Liver (tissue), 9 donors: ENCODE data around the gene WDR27. TPM values are rescaled to one million over a fixed set of nuclear protein-coding genes. Genes with fewer than 3 reads are reported as not detected.

Experiments used
- DNase-seq: peaks from one replicate; pipeline ENCODE4 v3.0.0-alpha.2; 2017; ENCODE audit warnings: low spot score
- H3K27ac ChIP-seq, 2 donors: one replicate each; pipeline ENCODE4 v1.7.0; 2013; ENCODE audit warnings: inconsistent platforms in 2 of 2, low read length in 2 of 2, control low read depth in 1 of 2, low read depth in 1 of 2, mild to moderate bottlenecking in 1 of 2
- H3K27me3 ChIP-seq, 4 donors: one replicate each; pipeline versions ENCODE4 v1.6.1 to v1.7.0; 2013; ENCODE audit warnings: low read length in 3 of 4, inconsistent platforms in 1 of 4, mild to moderate bottlenecking in 1 of 4, moderate library complexity in 1 of 4; ENCODE audit not compliant: control insufficient read depth in 4 of 4, insufficient read depth in 4 of 4
- H3K36me3 ChIP-seq, 4 donors: one replicate each; pipeline versions ENCODE4 v1.6.1 to v1.7.0; 2013; ENCODE audit warnings: low read length in 3 of 4, mild to moderate bottlenecking in 3 of 4, low read depth in 1 of 4, moderate library complexity in 1 of 4; ENCODE audit not compliant: control insufficient read depth in 4 of 4, insufficient read depth in 3 of 4
- H3K4me1 ChIP-seq, 4 donors: one replicate each; pipeline versions ENCODE4 v1.6.1 to v1.7.0; 2013; ENCODE audit warnings: low read length in 3 of 4, mild to moderate bottlenecking in 3 of 4, moderate library complexity in 1 of 4; ENCODE audit not compliant: control insufficient read depth in 4 of 4, insufficient read depth in 4 of 4
- H3K4me3 ChIP-seq, 3 donors: one replicate each; pipeline versions ENCODE4 v1.6.1 to v1.7.0; 2013; ENCODE audit warnings: low read length in 3 of 3, control low read depth in 1 of 3, low read depth in 1 of 3, mild to moderate bottlenecking in 1 of 3
- H3K9ac ChIP-seq, 2 donors: one replicate each; pipeline ENCODE4 v1.7.0; 2013; ENCODE audit warnings: low read length in 2 of 2, mild to moderate bottlenecking in 2 of 2, moderate library complexity in 2 of 2, control low read depth in 1 of 2, low read depth in 1 of 2
- H3K9me3 ChIP-seq, 4 donors: one replicate each; pipeline versions ENCODE4 v1.6.1 to v1.7.0; 2013; ENCODE audit warnings: low read length in 3 of 4; ENCODE audit not compliant: control insufficient read depth in 4 of 4
- CTCF ChIP-seq: fragments of 150-350 bp; IDR thresholded peaks from 2 replicates; pipeline ENCODE4 v1.5.1; 2017; ENCODE audit warnings: improper control_type of control experiment, low read depth, low read length; ENCODE audit not compliant: missing input control
- GABPA ChIP-seq, 2 donors: IDR thresholded peaks in 1 of 2; conservative IDR thresholded peaks in 1 of 2; 2 replicates each; pipeline ENCODE4 v1.6.1; 2016; ENCODE audit warnings: antibody characterized with exemption in 2 of 2, mild to moderate bottlenecking in 1 of 2, moderate library complexity in 1 of 2
- HNF4A ChIP-seq, 2 donors: conservative IDR thresholded peaks; 2 replicates each; pipeline ENCODE4 v1.6.1; 2016; ENCODE audit warnings: antibody characterized with exemption in 2 of 2, mild to moderate bottlenecking in 2 of 2
- HNF4G ChIP-seq: IDR thresholded peaks from 2 replicates; pipeline ENCODE4 v1.6.1; 2016; ENCODE audit warnings: antibody characterized with exemption
- RAD21 ChIP-seq, 2 donors: IDR thresholded peaks; 2 replicates each; pipeline ENCODE4 v1.6.1; 2016; ENCODE audit warnings: antibody characterized with exemption in 2 of 2, mild to moderate bottlenecking in 2 of 2
- REST ChIP-seq: IDR thresholded peaks from 2 replicates; pipeline ENCODE4 v1.6.1; 2016; ENCODE audit warnings: antibody characterized with exemption, mild to moderate bottlenecking
- RXRA ChIP-seq, 2 donors: IDR thresholded peaks; 2 replicates each; pipeline ENCODE4 v1.6.1; 2017 to 2018; ENCODE audit warnings: antibody characterized with exemption in 2 of 2, mild to moderate bottlenecking in 1 of 2
- WGBS: extraction: QIAGEN DNeasy Blood & Tissue Kit; methylation state at CpG from one replicate; pipeline ENCODE4 v1.1.7; 2013; 5-methylcytosine and 5-hydroxymethylcytosine counted together
- polyA plus RNA-seq, 2 donors: library from polyadenylated mRNA; stranded (reverse) in 1 of 2; unstranded in 1 of 2; fragments of 200-250 nt in 1 of 2; fragments of >200 nt in 1 of 2; fragmentation: Nextera tagmentation in 1 of 2; extraction: Ambion mirVana in 1 of 2; gene quantifications; one replicate each; pipeline versions ENCODE4 v1.2.1 to v1.2.3, GENCODE V29; 2013 to 2015
- total RNA-seq, 2 donors: library from RNA; depleted of rRNA; stranded (reverse); fragments of >200 nt; gene quantifications; one replicate each; pipeline ENCODE4 v1.2.3, GENCODE V29; 2014
- donor health status: healthy.
- donor health status: healthy.
- donor health status: healthy.
- donor health status: healthy.
- donor health status: healthy.

Gene WDR27
- total and polyA plus RNA-seq, 4 donors, result 3.7 to 20.1 (median 7.7) TPM

- no peak overlapping the region for H3K27ac ChIP-seq
- no peaks in the 10 kb centered on the region for H3K4me1 ChIP-seq
- no peak overlapping the region for H3K9ac ChIP-seq
- H3K4me3 ChIP-seq, result no peak overlapping the region
- 95% methylated on average over 3 of the region's 3 CpGs for WGBS
- peaks cover under 1 to 21% (median 19%) of the 10 kb centered on the region in 4 donors for H3K36me3 ChIP-seq
- no peaks in the 10 kb centered on the region for H3K27me3 ChIP-seq
- peaks cover 0 to 11% (median 3%) of the 10 kb centered on the region in 4 donors for H3K9me3 ChIP-seq
- no peak for TF ChIP-seq RAD21 (IDR thresholded peaks at IDR 0.05)
- no peak for TF ChIP-seq HNF4A (conservative IDR thresholded peaks at IDR 0.05)
- no peak for TF ChIP-seq CTCF
- DNase-seq, result no peak
Observed at GRCh38 chr6:169684056-169684455, 17.8 kb downstream of the WDR27 start.

- WGBS, result 88% methylated on average over 1 of the region's 1 CpG
- TF ChIP-seq REST (no peak), HNF4A (conservative IDR thresholded peaks at IDR 0.05) (peak; percentile 67 to 84), HNF4G (peak; percentile 54)
- Histone ChIP-seq H3K36me3 (peaks cover 0 to 10% (median 4%) of the 10 kb centered on the region in 4 donors), H3K9ac (no peak overlapping the region), H3K27ac (no peak overlapping the region), H3K4me1 (peaks cover 2 to 7% (median 5%) of the 10 kb centered on the region in 4 donors), H3K4me3 (no peak overlapping the region), H3K27me3 (no peaks in the 10 kb centered on the region), H3K9me3 (peaks cover 0 to 2% (median 0%) of the 10 kb centered on the region in 4 donors)
- DNase-seq, result no peak
Observed at GRCh38 chr6:169678342-169678741, 23.5 kb downstream of the WDR27 start.

- H3K9ac ChIP-seq, result no peak overlapping the region
- no peak overlapping the region for H3K4me3 ChIP-seq
- no peaks in the 10 kb centered on the region for H3K27me3 ChIP-seq
- peaks cover 2 to 7% (median 5%) of the 10 kb centered on the region in 4 donors for H3K4me1 ChIP-seq
- 86% methylated on average over 1 of the region's 1 CpG for WGBS
- peaks cover 0 to 2% (median 0%) of the 10 kb centered on the region in 4 donors for H3K9me3 ChIP-seq
- H3K36me3 ChIP-seq, result peaks cover 0 to 9% (median 5%) of the 10 kb centered on the region in 4 donors
- DNase-seq, result no peak
- no peak overlapping the region for H3K27ac ChIP-seq
- TF ChIP-seq RXRA (IDR thresholded peaks at IDR 0.05), result peak in 1 of 2 donors; percentile 11
- TF ChIP-seq GABPA (IDR thresholded peaks at IDR 0.05 in 1 of 2, conservative IDR thresholded peaks at IDR 0.05 in 1 of 2), result no peak
Observed at GRCh38 chr6:169677096-169677495, 24.7 kb downstream of the WDR27 start.
